Measurements from ENCODE around the gene FOSL1.
A peak's percentile ranks its signal among the peaks of the same experiment; 100 is the strongest.

DNA sequence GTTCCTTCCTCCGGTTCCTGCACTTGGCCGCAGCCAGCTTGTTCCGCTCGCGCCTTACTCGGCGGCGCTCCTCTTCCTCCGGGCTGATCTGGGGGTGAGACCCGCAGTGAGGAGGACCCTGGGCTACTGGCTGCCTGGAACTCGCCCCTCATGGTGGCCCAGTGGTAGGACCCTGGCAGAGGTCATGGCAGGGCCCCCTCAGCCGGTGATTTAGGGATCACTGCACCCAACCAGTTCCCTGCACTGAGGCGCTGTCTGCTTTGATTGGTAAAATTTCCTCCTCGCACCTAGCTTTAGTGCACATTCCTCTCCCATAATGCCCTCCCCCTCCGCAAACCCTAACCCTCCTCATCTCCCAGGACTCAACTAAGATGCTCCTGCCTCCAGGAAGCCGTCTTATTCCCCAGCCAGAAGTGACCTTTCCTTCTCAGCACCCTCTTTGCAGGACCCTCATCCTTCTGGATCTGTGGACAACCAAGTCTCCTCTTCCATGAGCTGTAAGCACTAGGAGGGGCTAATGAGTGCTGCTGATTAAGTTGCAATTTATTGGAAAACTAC lies 6.1 kb downstream of the FOSL1 start:
- 0 out of 4 replicates have a peak, but pooled peaks of 1 of the 2 experiments have one; percentile 3 for TF ChIP-seq CTCF (conservative IDR thresholded peaks at IDR 0.05; ENCODE audit: low read depth in 2 of 2)
- no peak for TF ChIP-seq EZH2 (IDR thresholded peaks at IDR 0.05; ENCODE audit: low read depth, unreplicated experiment)
- TF ChIP-seq, protein P1, sequence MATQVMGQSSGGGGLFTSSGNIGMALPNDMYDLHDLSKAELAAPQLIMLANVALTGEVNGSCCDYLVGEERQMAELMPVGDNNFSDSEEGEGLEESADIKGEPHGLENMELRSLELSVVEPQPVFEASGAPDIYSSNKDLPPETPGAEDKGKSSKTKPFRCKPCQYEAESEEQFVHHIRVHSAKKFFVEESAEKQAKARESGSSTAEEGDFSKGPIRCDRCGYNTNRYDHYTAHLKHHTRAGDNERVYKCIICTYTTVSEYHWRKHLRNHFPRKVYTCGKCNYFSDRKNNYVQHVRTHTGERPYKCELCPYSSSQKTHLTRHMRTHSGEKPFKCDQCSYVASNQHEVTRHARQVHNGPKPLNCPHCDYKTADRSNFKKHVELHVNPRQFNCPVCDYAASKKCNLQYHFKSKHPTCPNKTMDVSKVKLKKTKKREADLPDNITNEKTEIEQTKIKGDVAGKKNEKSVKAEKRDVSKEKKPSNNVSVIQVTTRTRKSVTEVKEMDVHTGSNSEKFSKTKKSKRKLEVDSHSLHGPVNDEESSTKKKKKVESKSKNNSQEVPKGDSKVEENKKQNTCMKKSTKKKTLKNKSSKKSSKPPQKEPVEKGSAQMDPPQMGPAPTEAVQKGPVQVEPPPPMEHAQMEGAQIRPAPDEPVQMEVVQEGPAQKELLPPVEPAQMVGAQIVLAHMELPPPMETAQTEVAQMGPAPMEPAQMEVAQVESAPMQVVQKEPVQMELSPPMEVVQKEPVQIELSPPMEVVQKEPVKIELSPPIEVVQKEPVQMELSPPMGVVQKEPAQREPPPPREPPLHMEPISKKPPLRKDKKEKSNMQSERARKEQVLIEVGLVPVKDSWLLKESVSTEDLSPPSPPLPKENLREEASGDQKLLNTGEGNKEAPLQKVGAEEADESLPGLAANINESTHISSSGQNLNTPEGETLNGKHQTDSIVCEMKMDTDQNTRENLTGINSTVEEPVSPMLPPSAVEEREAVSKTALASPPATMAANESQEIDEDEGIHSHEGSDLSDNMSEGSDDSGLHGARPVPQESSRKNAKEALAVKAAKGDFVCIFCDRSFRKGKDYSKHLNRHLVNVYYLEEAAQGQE (IDR thresholded peaks at IDR 0.05; ENCODE audit: unreplicated experiment) = no peak
- no peak for TF ChIP-seq JUNB (IDR thresholded peaks at IDR 0.05; ENCODE audit: unreplicated experiment)
- TF ChIP-seq POLR2AphosphoS5 (IDR thresholded peaks at IDR 0.05; ENCODE audit: low read depth) = no peak
- no peak for TF ChIP-seq NANOG (IDR thresholded peaks at IDR 0.05; ENCODE audit: borderline replicate concordance)
- no peak for TF ChIP-seq CREB1 (CRISPR knock-in tag; IDR thresholded peaks at IDR 0.05; ENCODE audit: low read depth)
- no peak for TF ChIP-seq EZH2phosphoT487 (IDR thresholded peaks at IDR 0.05; ENCODE audit: unreplicated experiment)
- no peak for TF ChIP-seq STAT1 (IDR thresholded peaks at IDR 0.05; ENCODE audit: unreplicated experiment)

Measured in GM23338 (cell line).